GM10248 (cell line): ENCODE measurements around the gene AHDC1.

ENCODE experiments used
- CTCF ChIA-PET: fragments of 300-600 bp; sonication (Branson Sonifier 250); formaldehyde crosslinking; extraction: SDS; loops from one replicate; lab custom pipeline; 2021; ENCODE audit warnings: antibody characterized with exemption; lab: Yijun Ruan, JAX
- POLR2A ChIA-PET: fragments of 350-650 bp; sonication (Branson Sonifier 250); formaldehyde crosslinking; extraction: SDS; loops from one replicate; lab custom pipeline; 2020; ENCODE audit warnings: antibody characterized with exemption; lab: Yijun Ruan, JAX
- DNase-seq: peaks from one replicate; pipeline ENCODE4 v3.0.0; 2012; ENCODE audit errors: extremely low spot score
- TF ChIP-seq, protein P1 (sequence below): IDR thresholded peaks from 2 replicates; pipeline ENCODE4 v1.5.1; 2012; ENCODE audit warnings: mild to moderate bottlenecking, low read depth; ENCODE audit errors: extremely low read depth, missing control alignments, control extremely low read depth

The AHDC1 gene

DNA sequence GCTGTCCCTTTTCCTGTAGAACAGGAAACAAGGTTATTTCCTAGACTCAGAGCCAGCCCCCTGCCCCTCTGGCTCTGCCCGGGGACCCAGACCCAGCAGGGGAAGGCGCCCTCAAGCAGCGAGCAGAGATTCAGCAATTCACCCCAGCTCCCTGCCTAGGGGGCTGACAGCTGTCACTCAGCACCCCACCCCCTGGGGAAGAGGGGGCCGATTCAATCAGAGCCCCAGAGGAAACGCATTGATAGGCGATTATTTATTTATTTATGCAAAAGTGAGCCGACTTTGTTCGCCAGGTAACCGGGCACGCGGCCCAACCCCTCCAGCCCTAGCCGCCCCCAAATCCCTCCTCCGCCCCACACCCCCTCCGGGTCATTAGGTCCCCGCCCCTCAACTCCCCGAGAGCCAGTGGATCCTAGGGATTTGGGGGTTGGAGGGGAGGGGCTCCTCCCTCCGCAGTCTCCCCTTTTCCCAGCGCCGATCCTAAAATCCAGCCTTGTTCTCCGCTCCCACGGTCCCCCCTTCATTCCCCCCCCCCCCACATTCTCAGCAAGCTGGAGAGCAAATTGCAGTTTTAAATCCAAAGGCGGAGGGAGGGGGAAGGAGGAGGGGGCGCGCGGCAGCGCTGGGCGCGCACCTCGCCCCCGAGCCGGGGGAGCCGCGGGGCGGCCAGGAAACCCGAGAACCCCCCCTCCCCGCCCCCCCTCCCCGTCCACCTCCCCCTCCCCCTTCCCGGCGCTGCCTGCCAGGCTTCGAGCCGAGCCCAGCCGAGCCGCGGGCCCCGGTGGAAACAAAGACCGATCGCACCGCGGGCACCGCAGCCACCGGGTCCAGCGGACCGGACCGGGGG, 1.3 kb downstream of the AHDC1 start:
- TF ChIP-seq, protein P1, sequence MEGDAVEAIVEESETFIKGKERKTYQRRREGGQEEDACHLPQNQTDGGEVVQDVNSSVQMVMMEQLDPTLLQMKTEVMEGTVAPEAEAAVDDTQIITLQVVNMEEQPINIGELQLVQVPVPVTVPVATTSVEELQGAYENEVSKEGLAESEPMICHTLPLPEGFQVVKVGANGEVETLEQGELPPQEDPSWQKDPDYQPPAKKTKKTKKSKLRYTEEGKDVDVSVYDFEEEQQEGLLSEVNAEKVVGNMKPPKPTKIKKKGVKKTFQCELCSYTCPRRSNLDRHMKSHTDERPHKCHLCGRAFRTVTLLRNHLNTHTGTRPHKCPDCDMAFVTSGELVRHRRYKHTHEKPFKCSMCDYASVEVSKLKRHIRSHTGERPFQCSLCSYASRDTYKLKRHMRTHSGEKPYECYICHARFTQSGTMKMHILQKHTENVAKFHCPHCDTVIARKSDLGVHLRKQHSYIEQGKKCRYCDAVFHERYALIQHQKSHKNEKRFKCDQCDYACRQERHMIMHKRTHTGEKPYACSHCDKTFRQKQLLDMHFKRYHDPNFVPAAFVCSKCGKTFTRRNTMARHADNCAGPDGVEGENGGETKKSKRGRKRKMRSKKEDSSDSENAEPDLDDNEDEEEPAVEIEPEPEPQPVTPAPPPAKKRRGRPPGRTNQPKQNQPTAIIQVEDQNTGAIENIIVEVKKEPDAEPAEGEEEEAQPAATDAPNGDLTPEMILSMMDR, result no peak
- POLR2A ChIA-PET, result interaction anchor here (0.7 kb wide), 1 partner anchor 36 kb away, joined by 3 read pairs; no protein-coding TSS in a partner anchor
- CTCF ChIA-PET, result interaction anchor here (0.7 to 9.4 kb wide), 10 partner anchors 10 to 306 kb away, joined by 3 to 82 read pairs (median 4); partner anchors contain the start of gene FAM76A
- DNase-seq, result peak; percentile 54

DNA sequence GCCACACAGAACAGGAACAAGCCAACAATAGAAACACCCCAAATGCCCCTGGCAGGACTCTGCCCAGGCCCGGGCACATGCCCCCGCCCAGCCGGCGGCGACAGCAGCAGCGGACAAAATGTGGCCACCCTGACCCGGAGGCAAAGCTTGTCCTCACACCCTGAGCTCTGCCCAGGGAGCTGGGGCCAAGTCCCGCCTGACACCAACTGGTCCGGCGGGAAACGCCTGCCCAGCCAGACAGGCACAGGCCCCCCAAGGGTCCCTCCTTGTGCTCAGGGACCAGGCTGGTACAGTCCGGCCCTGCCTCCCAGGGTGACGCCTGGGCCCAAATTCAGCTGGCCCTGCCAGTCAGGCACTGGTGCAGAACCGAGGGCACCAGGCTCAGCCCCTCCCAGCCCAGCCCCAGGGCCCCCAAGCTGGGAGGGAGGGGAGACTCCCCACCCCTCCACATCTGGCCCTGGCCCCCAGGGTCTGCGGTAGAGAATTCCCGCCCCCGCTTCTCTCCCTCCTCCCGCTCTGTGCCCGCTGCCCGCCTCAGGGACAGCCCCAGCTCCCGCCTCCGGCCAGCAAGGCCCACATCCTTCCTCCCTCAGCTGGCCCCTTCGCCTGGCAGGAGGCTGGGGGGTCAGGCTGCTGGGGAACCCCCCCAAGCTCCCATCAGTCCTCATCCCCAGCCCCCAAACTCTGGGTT, 2.0 kb downstream of the AHDC1 start:
- POLR2A ChIA-PET, result interaction anchor here (0.7 kb wide), 1 partner anchor 35 kb away, joined by 3 read pairs; no protein-coding TSS in a partner anchor

DNA sequence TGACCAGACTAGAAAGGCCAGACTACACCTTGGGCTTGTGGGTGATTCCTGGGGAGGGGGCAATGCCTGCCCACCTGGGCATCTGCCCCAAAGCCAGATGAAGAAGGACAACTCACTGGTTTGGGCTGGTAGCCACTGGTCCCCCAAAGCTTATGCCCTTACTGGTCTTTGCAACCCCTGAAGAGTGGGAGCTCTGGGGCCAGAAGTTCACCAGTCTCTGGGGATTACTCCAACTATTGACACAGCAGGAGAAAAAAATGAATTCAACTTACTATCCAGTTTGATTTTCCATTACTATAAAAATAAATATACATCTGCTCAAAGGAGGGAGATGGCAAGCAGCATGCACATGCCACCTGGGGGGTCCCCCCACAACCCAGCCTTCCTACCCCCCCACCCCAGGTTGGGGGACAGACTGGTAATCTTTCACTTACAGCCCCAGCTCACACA, 2.6 kb downstream of the AHDC1 start:
- TF ChIP-seq, protein P1, result no peak
- POLR2A ChIA-PET, result no interaction called here
- CTCF ChIA-PET, result interaction anchor here (1.0 to 9.4 kb wide), 18 partner anchors 8 to 305 kb away, joined by 3 to 82 read pairs (median 4); no protein-coding TSS in a partner anchor
- no peak for DNase-seq

More for the DNA sequence above, 2.0 kb downstream of the AHDC1 start:
- CTCF ChIA-PET, result interaction anchor here (0.7 to 9.4 kb wide), 15 partner anchors 10 to 305 kb away, joined by 3 to 82 read pairs (median 4); partner anchors contain the start of gene FAM76A
- TF ChIP-seq, protein P1, result no peak
- peak; percentile 43 for DNase-seq

DNA sequence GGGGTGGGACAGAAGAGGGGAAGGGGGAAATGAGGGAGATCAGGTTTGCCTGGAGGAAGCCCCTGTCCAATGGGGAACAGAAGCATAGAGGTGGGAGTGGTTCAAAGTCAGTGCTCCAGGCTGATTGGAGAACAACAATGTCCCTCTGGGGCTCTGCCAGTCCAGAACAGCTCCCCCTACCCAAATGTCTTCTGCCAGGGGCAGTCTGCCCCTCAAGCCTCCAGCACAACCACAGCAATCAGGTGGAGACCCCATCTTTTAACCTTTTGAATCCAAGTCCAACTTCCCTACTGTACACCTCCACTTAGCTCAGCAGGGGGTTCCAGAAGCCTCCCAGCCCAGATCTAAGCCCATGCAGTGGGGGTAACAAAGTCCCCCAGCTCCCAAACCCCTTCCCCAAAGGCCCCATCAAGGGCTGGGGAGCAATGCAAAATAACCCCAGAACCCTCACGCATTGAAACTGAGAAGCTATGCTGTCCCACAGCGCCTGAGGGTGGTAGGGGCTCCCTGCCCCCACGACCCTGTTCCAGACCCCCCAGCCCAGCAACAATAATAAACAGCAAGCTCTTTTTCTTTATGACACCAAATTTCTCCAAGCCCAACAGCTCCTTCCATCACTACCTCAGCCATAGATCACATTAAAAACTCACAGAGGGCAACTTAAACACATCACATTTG, 3.3 kb downstream of the AHDC1 start:
- TF ChIP-seq, protein P1, result no peak
- ChIA-PET POLR2A (interaction anchor here (0.7 kb wide), 2 partner anchors 16 to 692 kb away, joined by 3 read pairs; no protein-coding TSS in a partner anchor), CTCF (interaction anchor here (0.8 to 9.4 kb wide), 18 partner anchors 8 to 304 kb away, joined by 3 to 82 read pairs (median 4); no protein-coding TSS in a partner anchor)
- DNase-seq, result no peak

DNA sequence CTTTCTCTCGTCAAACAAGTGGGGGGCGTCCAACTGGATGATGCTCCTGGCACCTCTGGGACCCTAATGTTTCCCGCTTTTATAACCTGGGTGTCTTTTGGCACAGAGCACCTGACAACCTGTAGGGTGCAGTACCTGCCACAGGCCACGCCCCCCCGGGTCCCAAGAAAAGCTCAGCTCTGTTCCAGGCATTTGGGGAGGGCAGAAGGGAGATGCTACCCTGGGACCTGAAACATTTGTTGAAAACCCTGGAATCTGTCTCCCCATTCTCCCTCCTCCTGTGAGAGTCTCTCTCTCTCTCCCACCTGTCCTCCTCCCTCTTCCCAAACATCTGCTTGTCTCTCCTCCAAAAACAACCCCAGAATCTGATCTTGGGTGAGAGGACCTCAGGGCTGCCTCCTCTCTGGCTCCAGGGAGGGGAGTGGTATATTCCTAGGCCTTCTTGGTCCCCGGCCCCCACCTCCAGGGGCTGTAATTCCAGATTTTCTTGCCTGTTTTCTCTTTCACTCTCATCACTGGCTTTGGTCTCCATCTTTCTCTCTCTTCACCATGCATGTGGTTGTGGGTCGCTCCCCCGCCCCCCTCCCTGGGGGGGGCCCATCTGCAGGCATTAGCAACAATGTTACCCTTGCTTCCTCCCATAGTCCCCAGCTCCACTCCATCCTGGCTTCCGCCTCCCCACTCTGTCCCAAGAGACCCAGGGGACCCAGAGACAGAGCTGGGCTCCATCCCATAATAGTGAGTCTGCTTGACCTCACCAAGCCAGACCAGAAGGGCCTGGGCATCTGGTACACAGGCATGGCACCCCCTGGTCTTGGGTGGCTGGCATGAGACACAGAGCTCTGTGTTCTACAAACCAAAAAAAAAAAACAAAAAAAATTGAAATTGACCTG, 4.1 kb downstream of the AHDC1 start:
- ChIA-PET CTCF (interaction anchor here (0.8 to 9.4 kb wide), 15 partner anchors 8 to 303 kb away, joined by 3 to 82 read pairs (median 5); no protein-coding TSS in a partner anchor), POLR2A (interaction anchor here (0.7 kb wide), 1 partner anchor 692 kb away, joined by 3 read pairs; no protein-coding TSS in a partner anchor)
- DNase-seq, result no peak

More for the DNA sequence above, 4.1 kb downstream of the AHDC1 start:
- TF ChIP-seq, protein P1, result no peak
